HUDEP-2 (cell line): ENCODE results near the gene PGAM5.
"Not testable (repeated sequence)": the region's sequence is repeated elsewhere in the genome, so short reads cannot be mapped to it uniquely, and the experiment has no call there.

ENCODE experiments used
- DNase-seq, 76 experiments: peaks; one replicate each; lab custom pipeline; 2025; ENCODE audit not compliant: unreplicated experiment in 76 of 76; lab: John Stamatoyannopoulos, UW

Gene PGAM5

GRCh38 chr12:132687211-132688164 lies 23.2 kb upstream of the PGAM5 start, which contains the start of the genes POLE and PXMP2:
Gene POLE (minus strand): TSS chr12:132687342. CDS start chr12:132687315, 27 bp downstream.
Gene PXMP2 (plus strand): TSS chr12:132687587. CDS start chr12:132687671, 84 bp downstream.
- peak in 74 of 76 experiments; percentile 44 to 97 (median 91) for DNase-seq

- DNase-seq = no peak
These were observed 21.4 kb upstream of the PGAM5 start for GRCh38 chr12:132689227-132689626.

GRCh38 chr12:132690112-132690511 lies 20.5 kb upstream of the PGAM5 start:
- DNase-seq = no peak

- DNase-seq = not testable (repeated sequence)
These were observed 18.6 kb upstream of the PGAM5 start for GRCh38 chr12:132692030-132692429.

GRCh38 chr12:132694888-132695287 lies 15.8 kb upstream of the PGAM5 start:
- not testable (repeated sequence) for DNase-seq

DNA sequence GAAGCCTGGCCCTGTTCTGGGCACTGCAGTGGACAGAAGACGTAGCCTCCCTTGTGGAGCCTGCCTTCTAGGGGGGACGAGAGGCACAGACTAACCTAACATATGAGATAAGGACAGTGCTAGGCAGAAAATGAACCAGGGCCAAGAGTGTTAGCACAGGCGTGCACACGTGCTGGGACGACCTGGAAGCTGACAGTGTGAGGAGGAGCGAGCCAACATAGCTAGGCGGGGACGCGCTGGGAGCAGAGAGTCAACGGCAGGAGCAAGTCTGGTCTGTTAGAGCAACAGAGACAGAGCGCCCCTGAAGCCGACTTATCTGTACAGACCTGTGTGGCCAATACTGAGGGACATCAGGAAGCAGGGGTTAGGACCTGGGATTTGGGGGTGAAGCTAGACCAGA lies 15.2 kb upstream of the PGAM5 start:
- peak in 8 of 76 experiments; percentile 10 to 62 (median 25) for DNase-seq

DNA sequence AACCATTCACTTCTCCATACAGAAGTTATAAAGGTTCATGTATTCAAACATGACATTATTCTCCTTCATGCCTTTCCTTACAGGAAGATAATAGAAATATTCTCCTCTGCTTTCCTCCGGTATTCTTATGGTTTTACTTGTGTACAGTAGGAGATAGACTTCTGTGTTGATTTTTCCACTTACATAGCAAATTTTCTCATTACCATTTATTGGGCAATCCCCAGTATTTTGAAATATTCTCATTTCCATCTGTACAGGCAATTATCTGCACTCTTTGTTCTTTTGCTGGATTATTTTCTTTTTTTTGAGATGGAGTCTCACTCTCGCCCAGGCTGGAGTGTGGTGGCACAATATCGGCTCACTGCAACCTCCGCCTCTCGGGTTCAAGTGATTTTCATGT lies 12.3 kb upstream of the PGAM5 start:
- DNase-seq = no peak

DNA sequence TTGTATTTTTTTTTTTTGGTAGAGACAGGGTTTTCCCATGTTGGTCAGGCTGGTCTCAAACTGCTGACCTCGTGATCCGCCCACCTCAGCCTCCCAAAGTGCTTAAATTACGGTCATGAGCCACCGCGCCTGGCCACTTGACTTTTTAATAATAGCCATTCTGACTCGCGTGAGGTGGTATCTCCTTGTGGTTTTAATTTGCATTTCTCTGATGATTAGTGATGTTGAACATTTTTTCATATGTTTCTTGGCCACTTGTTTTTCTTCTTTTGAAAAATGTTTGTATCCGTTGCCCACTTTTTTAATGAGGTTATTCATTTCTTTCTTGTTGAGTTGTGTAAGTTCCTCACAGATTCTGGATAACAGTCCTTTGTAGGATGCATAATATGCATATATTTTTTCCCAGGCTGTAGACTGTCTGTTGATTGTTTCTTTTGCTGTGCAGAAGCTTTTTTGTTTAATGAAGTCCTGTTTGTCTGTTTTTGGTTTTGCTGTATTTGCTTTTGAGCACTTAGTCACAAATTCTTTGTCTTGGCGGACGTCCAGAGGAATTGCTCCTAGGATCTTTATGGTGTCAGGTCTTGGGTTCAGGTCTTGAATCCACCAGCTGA lies 10.3 kb upstream of the PGAM5 start:
- DNase-seq = no peak

GRCh38 chr12:132702640-132703039 lies 8.0 kb upstream of the PGAM5 start:
- DNase-seq = no peak

GRCh38 chr12:132703641-132704040 lies 7.0 kb upstream of the PGAM5 start:
- no peak for DNase-seq

GRCh38 chr12:132707241-132707640 lies 3.4 kb upstream of the PGAM5 start:
- DNase-seq = no peak

- DNase-seq = no peak
These were observed 2.5 kb upstream of the PGAM5 start for GRCh38 chr12:132708150-132708549.

- DNase-seq = peak in 1 of 76 experiments; percentile 29
These were observed 618 bp upstream of the PGAM5 start for GRCh38 chr12:132710043-132710404.

DNA sequence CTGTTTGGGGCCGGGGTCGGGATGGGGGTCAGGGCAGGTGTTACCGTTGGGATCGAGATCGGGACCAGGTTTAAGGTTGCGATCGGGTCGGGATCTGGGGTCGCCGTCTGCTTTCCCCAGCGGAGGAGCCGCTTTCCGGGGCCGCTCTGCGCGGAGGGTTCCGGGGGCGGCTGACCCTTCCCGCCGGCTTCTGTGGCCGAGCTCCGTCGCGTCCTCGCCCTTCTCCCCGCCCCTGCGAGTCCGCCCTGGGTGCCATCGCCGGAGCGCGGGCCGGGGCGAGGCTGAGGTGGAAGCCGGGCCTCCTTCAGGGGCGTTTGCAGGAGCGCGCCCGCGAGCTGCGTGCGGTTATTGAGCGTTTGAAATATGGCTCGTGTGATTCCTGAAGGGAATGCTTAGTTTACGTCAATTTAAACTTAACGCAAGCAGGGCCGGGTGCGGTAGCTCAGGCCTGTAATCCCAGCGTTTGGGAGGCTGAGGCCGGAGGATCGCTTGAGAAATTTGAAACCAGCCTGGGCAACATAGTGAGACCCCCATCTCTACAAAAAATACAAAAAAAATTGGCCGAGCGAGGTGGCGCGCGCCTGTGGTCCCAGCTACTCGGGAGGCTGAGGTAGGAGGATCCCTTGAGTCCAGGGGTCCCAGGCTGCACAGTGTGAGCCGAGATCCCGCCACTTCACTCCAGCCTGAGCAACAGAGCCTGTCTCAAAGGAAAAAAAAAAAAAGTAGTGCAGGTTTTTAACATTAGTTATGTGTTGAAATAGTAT lies 620 bp downstream of the PGAM5 start:
- peak in 15 of 76 experiments; percentile 12 to 34 (median 18) for DNase-seq

GRCh38 chr12:132713123-132713522 lies 2.5 kb downstream of the PGAM5 start:
- no peak for DNase-seq

DNA sequence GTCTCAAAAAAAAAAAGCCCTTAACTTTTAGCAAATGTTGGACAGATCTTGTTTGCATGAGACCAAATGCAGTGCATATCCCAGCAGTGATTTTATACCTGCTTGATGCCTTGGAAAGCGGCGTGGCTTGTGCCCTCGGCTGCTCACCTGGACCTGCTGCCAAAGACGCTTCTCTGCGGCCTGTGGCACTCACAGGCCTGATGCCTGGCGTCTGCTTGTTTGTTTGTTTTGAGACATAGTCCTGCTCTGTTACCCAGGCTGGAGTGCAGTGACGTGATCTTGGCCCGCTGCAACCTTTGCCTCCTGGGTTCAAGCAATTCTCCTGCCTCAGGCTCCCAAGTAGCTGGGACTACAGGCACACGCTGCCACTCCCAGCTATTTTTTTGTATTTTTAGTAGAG lies 5.2 kb downstream of the PGAM5 start:
- no peak for DNase-seq

DNA sequence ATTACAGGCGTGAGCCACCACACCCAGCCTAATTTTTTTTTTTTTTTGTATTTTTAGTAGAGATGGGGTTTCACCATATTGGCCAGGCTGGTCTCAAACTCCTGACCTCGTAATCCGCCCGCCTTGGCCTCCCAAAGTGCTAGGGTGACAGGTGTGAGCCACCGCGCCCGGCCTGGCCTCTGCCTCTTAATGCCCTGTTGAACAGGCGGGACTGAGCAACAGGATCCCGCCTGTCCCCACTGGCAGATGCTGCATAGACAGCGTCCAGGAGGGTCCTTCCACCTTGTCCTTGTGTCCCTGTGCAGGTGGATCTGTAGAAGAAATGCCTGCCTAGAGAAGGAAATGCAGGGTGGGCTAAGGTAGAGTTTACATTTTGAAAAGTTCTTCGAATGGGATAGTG lies 5.7 kb downstream of the PGAM5 start:
- DNase-seq = no peak

DNA sequence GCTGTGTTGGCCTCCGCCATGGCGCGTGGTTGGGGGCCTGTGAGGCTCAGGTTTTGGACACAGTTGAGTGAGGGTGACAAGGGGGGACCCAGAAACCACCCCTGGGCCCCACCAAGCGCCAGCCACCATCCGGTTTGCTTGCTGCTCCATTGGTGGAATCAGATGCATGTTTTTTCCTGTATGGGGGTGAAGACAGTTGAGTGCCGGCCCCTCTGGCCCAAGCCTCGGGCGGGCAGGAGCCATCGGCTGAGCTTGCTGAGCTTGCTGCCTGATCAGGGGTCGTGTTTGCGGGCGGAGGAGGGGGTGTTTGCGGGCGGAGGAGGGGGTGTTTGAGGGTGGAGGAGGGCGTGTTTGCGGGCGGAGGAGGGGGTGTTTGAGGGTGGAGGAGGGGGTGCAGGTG lies 6.4 kb downstream of the PGAM5 start:
- DNase-seq = no peak

GRCh38 chr12:132717531-132718387 lies 7.1 kb downstream of the PGAM5 start:
- no peak for DNase-seq

GRCh38 chr12:132718644-132719043 lies 8.0 kb downstream of the PGAM5 start:
- no peak for DNase-seq
